ENCODE data around the gene ST8SIA4.

DNA sequence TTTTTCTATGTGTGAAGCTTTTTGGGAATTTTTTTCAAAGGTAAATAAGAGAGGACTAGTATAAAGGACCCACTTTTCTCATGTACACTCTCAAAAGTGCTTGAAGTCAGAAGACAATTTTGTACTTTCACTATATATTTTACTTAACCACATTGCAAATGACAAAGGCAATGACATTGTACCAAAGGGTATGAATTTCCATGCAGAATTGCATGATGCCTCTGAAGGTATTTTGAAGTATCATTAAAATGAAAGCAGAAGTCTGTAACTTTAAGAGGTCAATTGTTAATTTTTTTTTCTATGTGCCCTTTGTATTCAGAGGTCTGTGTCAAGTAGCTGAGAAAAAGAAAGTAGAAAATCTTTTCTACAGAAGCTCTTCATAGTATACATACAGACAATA is 84.7 kb downstream of the ST8SIA4 start:
- TF ChIP-seq ZFP30 (CRISPR knock-in tag; IDR thresholded peaks at IDR 0.05) (no peak), ZFP3 (CRISPR knock-in tag; IDR thresholded peaks at IDR 0.05) (no peak), CSDC2 (CRISPR knock-in tag; IDR thresholded peaks at IDR 0.05) (no peak), ZNF565 (CRISPR knock-in tag; conservative IDR thresholded peaks at IDR 0.05; ENCODE audit: low read depth) (no peak), RARB (CRISPR knock-in tag; IDR thresholded peaks at IDR 0.05) (no peak), ZC3H10 (CRISPR knock-in tag; IDR thresholded peaks at IDR 0.05) (no peak), TOX (CRISPR knock-in tag; IDR thresholded peaks at IDR 0.05; ENCODE audit: borderline replicate concordance) (no peak), ESRRG (CRISPR knock-in tag; IDR thresholded peaks at IDR 0.05) (no peak), TCF4 (CRISPR knock-in tag; IDR thresholded peaks at IDR 0.05; ENCODE audit: borderline replicate concordance) (no peak)
- TF ChIP-seq, protein P1, sequence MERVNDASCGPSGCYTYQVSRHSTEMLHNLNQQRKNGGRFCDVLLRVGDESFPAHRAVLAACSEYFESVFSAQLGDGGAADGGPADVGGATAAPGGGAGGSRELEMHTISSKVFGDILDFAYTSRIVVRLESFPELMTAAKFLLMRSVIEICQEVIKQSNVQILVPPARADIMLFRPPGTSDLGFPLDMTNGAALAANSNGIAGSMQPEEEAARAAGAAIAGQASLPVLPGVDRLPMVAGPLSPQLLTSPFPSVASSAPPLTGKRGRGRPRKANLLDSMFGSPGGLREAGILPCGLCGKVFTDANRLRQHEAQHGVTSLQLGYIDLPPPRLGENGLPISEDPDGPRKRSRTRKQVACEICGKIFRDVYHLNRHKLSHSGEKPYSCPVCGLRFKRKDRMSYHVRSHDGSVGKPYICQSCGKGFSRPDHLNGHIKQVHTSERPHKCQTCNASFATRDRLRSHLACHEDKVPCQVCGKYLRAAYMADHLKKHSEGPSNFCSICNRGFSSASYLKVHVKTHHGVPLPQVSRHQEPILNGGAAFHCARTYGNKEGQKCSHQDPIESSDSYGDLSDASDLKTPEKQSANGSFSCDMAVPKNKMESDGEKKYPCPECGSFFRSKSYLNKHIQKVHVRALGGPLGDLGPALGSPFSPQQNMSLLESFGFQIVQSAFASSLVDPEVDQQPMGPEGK (CRISPR knock-in tag; IDR thresholded peaks at IDR 0.05; ENCODE audit: borderline replicate concordance) = no peak
- TF ChIP-seq, protein P2, sequence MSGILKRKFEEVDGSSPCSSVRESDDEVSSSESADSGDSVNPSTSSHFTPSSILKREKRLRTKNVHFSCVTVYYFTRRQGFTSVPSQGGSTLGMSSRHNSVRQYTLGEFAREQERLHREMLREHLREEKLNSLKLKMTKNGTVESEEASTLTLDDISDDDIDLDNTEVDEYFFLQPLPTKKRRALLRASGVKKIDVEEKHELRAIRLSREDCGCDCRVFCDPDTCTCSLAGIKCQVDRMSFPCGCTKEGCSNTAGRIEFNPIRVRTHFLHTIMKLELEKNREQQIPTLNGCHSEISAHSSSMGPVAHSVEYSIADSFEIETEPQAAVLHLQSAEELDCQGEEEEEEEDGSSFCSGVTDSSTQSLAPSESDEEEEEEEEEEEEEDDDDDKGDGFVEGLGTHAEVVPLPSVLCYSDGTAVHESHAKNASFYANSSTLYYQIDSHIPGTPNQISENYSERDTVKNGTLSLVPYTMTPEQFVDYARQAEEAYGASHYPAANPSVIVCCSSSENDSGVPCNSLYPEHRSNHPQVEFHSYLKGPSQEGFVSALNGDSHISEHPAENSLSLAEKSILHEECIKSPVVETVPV (CRISPR knock-in tag; IDR thresholded peaks at IDR 0.05) = no peak

Measured in SK-N-SH treated with all-trans-retinoic acid at 6 μM for 48 hours (cell line).